Measurements from ENCODE around the gene CLDN7.

- TF ChIP-seq CTCF (IDR thresholded peaks at IDR 0.05; ENCODE audit: insufficient read depth, low read depth, low read length) (no peak), EZH2 (IDR thresholded peaks at IDR 0.05; ENCODE audit: insufficient read depth, low read length) (no peak)
Measured at GRCh38 chr17:7256766-7257456, 5.4 kb downstream of the CLDN7 start.
